HEK293 (cell line): ENCODE data around the gene RTL9.
A peak's percentile ranks its signal among the peaks of the same experiment; 100 is the strongest.

Experiments
- CTCF ChIA-PET: fragments of 350-600 bp; formaldehyde crosslinking; extraction: SDS; loops from one replicate; lab custom pipeline; 2021; ENCODE audit warnings: antibody characterized with exemption; lab: Yijun Ruan, JAX
- POLR2A ChIA-PET: fragments of 300-600 bp; formaldehyde crosslinking; extraction: SDS; loops from one replicate; lab custom pipeline; 2020; ENCODE audit warnings: antibody characterized with exemption, inconsistent platforms; lab: Yijun Ruan, JAX
- H3K27ac ChIP-seq: fragments of 200-500 bp; sonication (Bioruptor generic); 2 replicates; pipeline ENCODE4 v1.5.1; 2014; ENCODE audit warnings: low read depth, low read length, control low read depth, inconsistent platforms; ENCODE audit errors: extremely low read depth
- H3K36me3 ChIP-seq, 2 experiments: fragments of 200-500 bp in 1 of 2; sonication (Bioruptor generic) in 1 of 2; 1 replicate in 1 of 2; 2 replicates in 1 of 2; pipeline ENCODE4 v1.5.1; 2014 to 2017; ENCODE audit warnings: inconsistent platforms in 2 of 2, low read length in 2 of 2; ENCODE audit not compliant: control insufficient read depth in 2 of 2, insufficient read depth in 1 of 2
- H3K4me1 ChIP-seq: fragments of 200-500 bp; sonication (Bioruptor generic); 2 replicates; pipeline ENCODE4 v1.5.1; 2014; ENCODE audit warnings: mild to moderate bottlenecking, low read length, inconsistent platforms; ENCODE audit not compliant: control insufficient read depth, insufficient read depth
- H3K4me3 ChIP-seq: 2 replicates; pipeline ENCODE4 v1.5.1; 2011; ENCODE audit warnings: low read depth, mild to moderate bottlenecking, control low read depth, low read length, moderate library complexity
- H3K9me3 ChIP-seq: fragments of 200-500 bp; sonication (Bioruptor generic); 2 replicates; pipeline ENCODE4 v1.5.1; 2014; ENCODE audit warnings: low read depth, low read length, inconsistent platforms; ENCODE audit not compliant: control insufficient read depth, insufficient read depth
- GFI1B ChIP-seq: fragments of 450-650 bp; formaldehyde crosslinking; IDR thresholded peaks from 2 replicates; pipeline ENCODE4 v1.5.1; 2016; ENCODE audit warnings: missing biosample characterization, missing genetic modification characterization
- GLI4 ChIP-seq: fragments of 450-650 bp; formaldehyde crosslinking; IDR thresholded peaks from 2 replicates; pipeline ENCODE4 v1.5.1; 2016; ENCODE audit warnings: missing biosample characterization, missing genetic modification characterization
- KLF9 ChIP-seq: fragments of 450-650 bp; formaldehyde crosslinking; IDR thresholded peaks from 2 replicates; pipeline ENCODE4 v1.5.1; 2016; ENCODE audit warnings: missing biosample characterization, missing genetic modification characterization, low read depth
- MYNN ChIP-seq: fragments of 450-650 bp; formaldehyde crosslinking; IDR thresholded peaks from 2 replicates; pipeline ENCODE4 v1.5.1; 2016; ENCODE audit warnings: missing biosample characterization, missing genetic modification characterization, borderline replicate concordance
- SCRT1 ChIP-seq: fragments of 450-650 bp; formaldehyde crosslinking; IDR thresholded peaks from 2 replicates; pipeline ENCODE4 v1.5.1; 2016; ENCODE audit warnings: missing biosample characterization, missing genetic modification characterization, borderline replicate concordance
- ZFP37 ChIP-seq: fragments of 450-650 bp; formaldehyde crosslinking; IDR thresholded peaks from 2 replicates; pipeline ENCODE4 v1.5.1; 2016; ENCODE audit warnings: missing biosample characterization, missing genetic modification characterization
- ZNF121 ChIP-seq: fragments of 450-650 bp; formaldehyde crosslinking; IDR thresholded peaks from 2 replicates; pipeline ENCODE4 v1.5.1; 2016; ENCODE audit warnings: missing biosample characterization, missing genetic modification characterization
- ZNF138 ChIP-seq: fragments of 450-650 bp; formaldehyde crosslinking; IDR thresholded peaks from 2 replicates; pipeline ENCODE4 v1.5.1; 2016; ENCODE audit warnings: missing biosample characterization, missing genetic modification characterization, borderline replicate concordance
- ZNF202 ChIP-seq: fragments of 450-650 bp; formaldehyde crosslinking; IDR thresholded peaks from 2 replicates; pipeline ENCODE4 v1.5.1; 2016; ENCODE audit warnings: missing biosample characterization, missing genetic modification characterization, borderline replicate concordance
- ZNF223 ChIP-seq: fragments of 450-650 bp; formaldehyde crosslinking; IDR thresholded peaks from 2 replicates; pipeline ENCODE4 v1.5.1; 2016; ENCODE audit warnings: missing biosample characterization, missing genetic modification characterization
- ZNF239 ChIP-seq: fragments of 450-650 bp; formaldehyde crosslinking; IDR thresholded peaks from 2 replicates; pipeline ENCODE4 v1.5.1; 2016; ENCODE audit warnings: missing biosample characterization, missing genetic modification characterization
- ZNF433 ChIP-seq: fragments of 450-650 bp; formaldehyde crosslinking; IDR thresholded peaks from 2 replicates; pipeline ENCODE4 v1.5.1; 2016; ENCODE audit warnings: missing biosample characterization, missing genetic modification characterization, low read depth
- ZNF473 ChIP-seq: fragments of 450-650 bp; formaldehyde crosslinking; IDR thresholded peaks from 2 replicates; pipeline ENCODE4 v1.5.1; 2017; ENCODE audit warnings: missing biosample characterization, missing genetic modification characterization
- ZNF768 ChIP-seq: fragments of 450-650 bp; formaldehyde crosslinking; IDR thresholded peaks from 2 replicates; pipeline ENCODE4 v1.5.1; 2018; ENCODE audit warnings: missing biosample characterization, mild to moderate bottlenecking, missing genetic modification characterization
- ZNF777 ChIP-seq: fragments of 450-650 bp; formaldehyde crosslinking; IDR thresholded peaks from 2 replicates; pipeline ENCODE4 v1.5.1; 2017; ENCODE audit warnings: missing biosample characterization, missing genetic modification characterization, borderline replicate concordance
- ZSCAN30 ChIP-seq: fragments of 450-650 bp; IDR thresholded peaks from 2 replicates; pipeline ENCODE4 v1.5.1; 2018; ENCODE audit warnings: missing biosample characterization, mild to moderate bottlenecking, missing genetic modification characterization, moderate library complexity
- TF ChIP-seq, protein P1 (sequence below): fragments of 450-650 bp; formaldehyde crosslinking; IDR thresholded peaks from 2 replicates; pipeline ENCODE4 v1.5.1; 2016; ENCODE audit warnings: missing biosample characterization, missing genetic modification characterization, low read depth
- TF ChIP-seq, protein P2 (sequence below): fragments of 450-650 bp; formaldehyde crosslinking; IDR thresholded peaks from 2 replicates; pipeline ENCODE4 v1.5.1; 2016; ENCODE audit warnings: missing biosample characterization, missing genetic modification characterization
- TF ChIP-seq, protein P3 (sequence below): fragments of 450-650 bp; formaldehyde crosslinking; IDR thresholded peaks from 2 replicates; pipeline ENCODE4 v1.5.1; 2017; ENCODE audit warnings: missing biosample characterization, missing genetic modification characterization
- TF ChIP-seq, protein P4 (sequence below): fragments of 450-650 bp; formaldehyde crosslinking; IDR thresholded peaks from 2 replicates; pipeline ENCODE4; 2016; ENCODE audit warnings: missing biosample characterization, missing genetic modification characterization
- TF ChIP-seq, protein P5 (sequence below): fragments of 450-650 bp; formaldehyde crosslinking; IDR thresholded peaks from 2 replicates; pipeline ENCODE4 v1.5.1; 2017; ENCODE audit warnings: missing biosample characterization, missing genetic modification characterization
- TF ChIP-seq, protein P6 (sequence below): fragments of 450-650 bp; formaldehyde crosslinking; IDR thresholded peaks from 2 replicates; pipeline ENCODE4 v1.5.1; 2016; ENCODE audit warnings: missing biosample characterization, missing genetic modification characterization
- TF ChIP-seq, protein P7 (sequence below): fragments of 450-650 bp; formaldehyde crosslinking; IDR thresholded peaks from 2 replicates; pipeline ENCODE4 v1.5.1; 2016; ENCODE audit warnings: missing biosample characterization, missing genetic modification characterization
- TF ChIP-seq, protein P8 (sequence below): fragments of 450-650 bp; formaldehyde crosslinking; optimal IDR thresholded peaks from 2 replicates; pipeline ENCODE3; 2016; ENCODE audit warnings: missing biosample characterization, mild to moderate bottlenecking, missing genetic modification characterization

Gene RTL9

DNA sequence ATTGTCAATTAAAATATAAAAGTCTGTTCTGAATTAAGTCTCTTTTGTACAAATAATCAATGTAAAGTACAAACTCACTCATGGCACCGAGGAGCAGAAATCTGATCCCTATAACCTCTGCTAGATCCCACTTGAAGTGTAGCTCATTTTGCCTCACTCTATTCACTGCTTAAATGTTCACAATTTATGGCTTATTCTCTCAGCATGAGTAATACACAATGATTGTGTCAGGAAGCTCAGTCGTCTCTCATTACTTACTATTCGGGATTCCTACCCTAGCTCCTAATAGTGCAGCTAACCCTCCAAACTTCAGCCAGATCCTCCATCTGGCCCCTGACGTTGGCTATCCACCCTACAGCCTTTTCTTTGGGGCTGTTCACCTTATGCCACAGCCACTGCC lies 36.0 kb upstream of the RTL9 start:
- CTCF ChIA-PET = interaction anchor here (0.9 to 2.2 kb wide), 3 partner anchors 86 to 161 kb away, joined by 4 to 12 read pairs (median 5); no protein-coding TSS in a partner anchor
- POLR2A ChIA-PET = no interaction called here
- no peak overlapping the region for H3K4me3 ChIP-seq
- peaks cover 10% of the 10 kb centered on the region for H3K4me1 ChIP-seq
- H3K9me3 ChIP-seq = no peaks in the 10 kb centered on the region
- H3K27ac ChIP-seq = no peak overlapping the region
- H3K36me3 ChIP-seq = no peaks in the 10 kb centered on the region
- TF ChIP-seq, protein P1, sequence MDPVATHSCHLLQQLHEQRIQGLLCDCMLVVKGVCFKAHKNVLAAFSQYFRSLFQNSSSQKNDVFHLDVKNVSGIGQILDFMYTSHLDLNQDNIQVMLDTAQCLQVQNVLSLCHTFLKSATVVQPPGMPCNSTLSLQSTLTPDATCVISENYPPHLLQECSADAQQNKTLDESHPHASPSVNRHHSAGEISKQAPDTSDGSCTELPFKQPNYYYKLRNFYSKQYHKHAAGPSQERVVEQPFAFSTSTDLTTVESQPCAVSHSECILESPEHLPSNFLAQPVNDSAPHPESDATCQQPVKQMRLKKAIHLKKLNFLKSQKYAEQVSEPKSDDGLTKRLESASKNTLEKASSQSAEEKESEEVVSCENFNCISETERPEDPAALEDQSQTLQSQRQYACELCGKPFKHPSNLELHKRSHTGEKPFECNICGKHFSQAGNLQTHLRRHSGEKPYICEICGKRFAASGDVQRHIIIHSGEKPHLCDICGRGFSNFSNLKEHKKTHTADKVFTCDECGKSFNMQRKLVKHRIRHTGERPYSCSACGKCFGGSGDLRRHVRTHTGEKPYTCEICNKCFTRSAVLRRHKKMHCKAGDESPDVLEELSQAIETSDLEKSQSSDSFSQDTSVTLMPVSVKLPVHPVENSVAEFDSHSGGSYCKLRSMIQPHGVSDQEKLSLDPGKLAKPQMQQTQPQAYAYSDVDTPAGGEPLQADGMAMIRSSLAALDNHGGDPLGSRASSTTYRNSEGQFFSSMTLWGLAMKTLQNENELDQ (tag by site-specific recombination) = no peak
- TF ChIP-seq, protein P2, sequence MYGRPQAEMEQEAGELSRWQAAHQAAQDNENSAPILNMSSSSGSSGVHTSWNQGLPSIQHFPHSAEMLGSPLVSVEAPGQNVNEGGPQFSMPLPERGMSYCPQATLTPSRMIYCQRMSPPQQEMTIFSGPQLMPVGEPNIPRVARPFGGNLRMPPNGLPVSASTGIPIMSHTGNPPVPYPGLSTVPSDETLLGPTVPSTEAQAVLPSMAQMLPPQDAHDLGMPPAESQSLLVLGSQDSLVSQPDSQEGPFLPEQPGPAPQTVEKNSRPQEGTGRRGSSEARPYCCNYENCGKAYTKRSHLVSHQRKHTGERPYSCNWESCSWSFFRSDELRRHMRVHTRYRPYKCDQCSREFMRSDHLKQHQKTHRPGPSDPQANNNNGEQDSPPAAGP (tag by site-specific recombination) = no peak
- TF ChIP-seq, protein P3, sequence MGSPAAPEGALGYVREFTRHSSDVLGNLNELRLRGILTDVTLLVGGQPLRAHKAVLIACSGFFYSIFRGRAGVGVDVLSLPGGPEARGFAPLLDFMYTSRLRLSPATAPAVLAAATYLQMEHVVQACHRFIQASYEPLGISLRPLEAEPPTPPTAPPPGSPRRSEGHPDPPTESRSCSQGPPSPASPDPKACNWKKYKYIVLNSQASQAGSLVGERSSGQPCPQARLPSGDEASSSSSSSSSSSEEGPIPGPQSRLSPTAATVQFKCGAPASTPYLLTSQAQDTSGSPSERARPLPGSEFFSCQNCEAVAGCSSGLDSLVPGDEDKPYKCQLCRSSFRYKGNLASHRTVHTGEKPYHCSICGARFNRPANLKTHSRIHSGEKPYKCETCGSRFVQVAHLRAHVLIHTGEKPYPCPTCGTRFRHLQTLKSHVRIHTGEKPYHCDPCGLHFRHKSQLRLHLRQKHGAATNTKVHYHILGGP (tag by site-specific recombination) = no peak
- TF ChIP-seq ZSCAN30 (tag by site-specific recombination) (no peak), ZNF138 (no peak), KLF9 (tag by site-specific recombination) (no peak), SCRT1 (tag by site-specific recombination) (no peak), ZNF202 (no peak), ZNF223 (tag by site-specific recombination) (no peak), ZNF473 (no peak), ZFP37 (tag by site-specific recombination) (no peak), ZNF433 (no peak), ZNF777 (tag by site-specific recombination) (no peak), ZNF121 (tag by site-specific recombination) (no peak), ZNF239 (tag by site-specific recombination) (no peak), MYNN (tag by site-specific recombination) (no peak), GFI1B (tag by site-specific recombination) (0 out of 2 replicates have a peak, but pooled peaks have one; percentile 14), ZNF768 (tag by site-specific recombination) (no peak), GLI4 (no peak)
- TF ChIP-seq, protein P4, sequence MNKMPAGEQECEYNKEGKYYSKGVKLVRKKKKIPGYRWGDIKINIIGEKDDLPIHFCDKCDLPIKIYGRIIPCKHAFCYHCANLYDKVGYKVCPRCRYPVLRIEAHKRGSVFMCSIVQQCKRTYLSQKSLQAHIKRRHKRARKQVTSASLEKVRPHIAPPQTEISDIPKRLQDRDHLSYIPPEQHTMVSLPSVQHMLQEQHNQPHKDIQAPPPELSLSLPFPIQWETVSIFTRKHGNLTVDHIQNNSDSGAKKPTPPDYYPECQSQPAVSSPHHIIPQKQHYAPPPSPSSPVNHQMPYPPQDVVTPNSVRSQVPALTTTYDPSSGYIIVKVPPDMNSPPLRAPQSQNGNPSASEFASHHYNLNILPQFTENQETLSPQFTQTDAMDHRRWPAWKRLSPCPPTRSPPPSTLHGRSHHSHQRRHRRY = no peak
- TF ChIP-seq, protein P5, sequence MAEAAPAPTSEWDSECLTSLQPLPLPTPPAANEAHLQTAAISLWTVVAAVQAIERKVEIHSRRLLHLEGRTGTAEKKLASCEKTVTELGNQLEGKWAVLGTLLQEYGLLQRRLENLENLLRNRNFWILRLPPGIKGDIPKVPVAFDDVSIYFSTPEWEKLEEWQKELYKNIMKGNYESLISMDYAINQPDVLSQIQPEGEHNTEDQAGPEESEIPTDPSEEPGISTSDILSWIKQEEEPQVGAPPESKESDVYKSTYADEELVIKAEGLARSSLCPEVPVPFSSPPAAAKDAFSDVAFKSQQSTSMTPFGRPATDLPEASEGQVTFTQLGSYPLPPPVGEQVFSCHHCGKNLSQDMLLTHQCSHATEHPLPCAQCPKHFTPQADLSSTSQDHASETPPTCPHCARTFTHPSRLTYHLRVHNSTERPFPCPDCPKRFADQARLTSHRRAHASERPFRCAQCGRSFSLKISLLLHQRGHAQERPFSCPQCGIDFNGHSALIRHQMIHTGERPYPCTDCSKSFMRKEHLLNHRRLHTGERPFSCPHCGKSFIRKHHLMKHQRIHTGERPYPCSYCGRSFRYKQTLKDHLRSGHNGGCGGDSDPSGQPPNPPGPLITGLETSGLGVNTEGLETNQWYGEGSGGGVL (tag by site-specific recombination) = no peak
- TF ChIP-seq, protein P6, sequence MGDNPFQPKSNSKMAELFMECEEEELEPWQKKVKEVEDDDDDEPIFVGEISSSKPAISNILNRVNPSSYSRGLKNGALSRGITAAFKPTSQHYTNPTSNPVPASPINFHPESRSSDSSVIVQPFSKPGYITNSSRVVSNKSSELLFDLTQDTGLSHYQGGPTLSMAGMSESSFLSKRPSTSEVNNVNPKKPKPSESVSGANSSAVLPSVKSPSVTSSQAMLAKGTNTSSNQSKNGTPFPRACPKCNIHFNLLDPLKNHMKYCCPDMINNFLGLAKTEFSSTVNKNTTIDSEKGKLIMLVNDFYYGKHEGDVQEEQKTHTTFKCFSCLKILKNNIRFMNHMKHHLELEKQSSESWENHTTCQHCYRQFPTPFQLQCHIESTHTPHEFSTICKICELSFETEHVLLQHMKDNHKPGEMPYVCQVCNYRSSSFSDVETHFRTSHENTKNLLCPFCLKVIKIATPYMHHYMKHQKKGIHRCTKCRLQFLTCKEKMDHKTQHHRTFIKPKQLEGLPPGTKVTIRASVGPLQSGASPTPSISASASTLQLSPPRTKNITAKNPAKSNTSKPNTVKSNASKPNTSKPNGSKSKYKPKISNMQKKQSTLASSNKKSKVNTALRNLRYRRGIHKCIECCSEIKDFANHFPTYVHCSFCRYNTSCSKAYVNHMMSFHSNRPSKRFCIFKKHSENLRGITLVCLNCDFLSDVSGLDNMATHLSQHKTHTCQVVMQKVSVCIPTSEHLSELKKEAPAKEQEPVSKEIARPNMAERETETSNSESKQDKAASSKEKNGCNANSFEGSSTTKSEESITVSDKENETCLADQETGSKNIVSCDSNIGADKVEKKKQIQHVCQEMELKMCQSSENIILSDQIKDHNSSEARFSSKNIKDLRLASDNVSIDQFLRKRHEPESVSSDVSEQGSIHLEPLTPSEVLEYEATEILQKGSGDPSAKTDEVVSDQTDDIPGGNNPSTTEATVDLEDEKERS (tag by site-specific recombination) = no peak
- TF ChIP-seq, protein P7, sequence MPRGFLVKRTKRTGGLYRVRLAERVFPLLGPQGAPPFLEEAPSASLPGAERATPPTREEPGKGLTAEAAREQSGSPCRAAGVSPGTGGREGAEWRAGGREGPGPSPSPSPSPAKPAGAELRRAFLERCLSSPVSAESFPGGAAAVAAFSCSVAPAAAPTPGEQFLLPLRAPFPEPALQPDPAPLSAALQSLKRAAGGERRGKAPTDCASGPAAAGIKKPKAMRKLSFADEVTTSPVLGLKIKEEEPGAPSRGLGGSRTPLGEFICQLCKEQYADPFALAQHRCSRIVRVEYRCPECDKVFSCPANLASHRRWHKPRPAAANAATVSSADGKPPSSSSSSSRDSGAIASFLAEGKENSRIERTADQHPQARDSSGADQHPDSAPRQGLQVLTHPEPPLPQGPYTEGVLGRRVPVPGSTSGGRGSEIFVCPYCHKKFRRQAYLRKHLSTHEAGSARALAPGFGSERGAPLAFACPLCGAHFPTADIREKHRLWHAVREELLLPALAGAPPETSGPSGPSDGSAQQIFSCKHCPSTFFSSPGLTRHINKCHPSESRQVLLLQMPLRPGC (tag by site-specific recombination) = peak; percentile 70; the same call in 1 of the 2 replicates
- TF ChIP-seq, protein P8, sequence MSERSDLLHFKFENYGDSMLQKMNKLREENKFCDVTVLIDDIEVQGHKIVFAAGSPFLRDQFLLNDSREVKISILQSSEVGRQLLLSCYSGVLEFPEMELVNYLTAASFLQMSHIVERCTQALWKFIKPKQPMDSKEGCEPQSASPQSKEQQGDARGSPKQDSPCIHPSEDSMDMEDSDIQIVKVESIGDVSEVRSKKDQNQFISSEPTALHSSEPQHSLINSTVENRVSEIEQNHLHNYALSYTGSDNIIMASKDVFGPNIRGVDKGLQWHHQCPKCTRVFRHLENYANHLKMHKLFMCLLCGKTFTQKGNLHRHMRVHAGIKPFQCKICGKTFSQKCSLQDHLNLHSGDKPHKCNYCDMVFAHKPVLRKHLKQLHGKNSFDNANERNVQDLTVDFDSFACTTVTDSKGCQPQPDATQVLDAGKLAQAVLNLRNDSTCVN (tag by site-specific recombination) = no peak
